ENCODE measurements around the gene PDE8A.
"Not testable (repeated sequence)": the region's sequence is repeated elsewhere in the genome, so short reads cannot be mapped to it uniquely, and the experiment has no call there.

The PDE8A gene

GRCh38 chr15:84961707-84962106 lies 19.9 kb upstream of the PDE8A start:
- no peak for DNase-seq (ENCODE audit: low spot score)

- DNase-seq (ENCODE audit: low spot score), result no peak
Observed at GRCh38 chr15:84962955-84963354, 18.7 kb upstream of the PDE8A start.

- DNase-seq (ENCODE audit: low spot score), result no peak
Observed at GRCh38 chr15:84967380-84967779, 14.3 kb upstream of the PDE8A start.

- no peak for DNase-seq (ENCODE audit: low spot score)
Observed at GRCh38 chr15:84968301-84968700, 13.4 kb upstream of the PDE8A start.

- DNase-seq (ENCODE audit: low spot score), result peak; percentile 76
Observed at GRCh38 chr15:84969257-84969656, 12.4 kb upstream of the PDE8A start.

GRCh38 chr15:84970843-84971242 lies 10.8 kb upstream of the PDE8A start:
- no peak for DNase-seq (ENCODE audit: low spot score)

GRCh38 chr15:84973492-84974460 lies 7.9 kb upstream of the PDE8A start:
- DNase-seq (ENCODE audit: low spot score), result no peak

GRCh38 chr15:84975871-84976351 lies 5.7 kb upstream of the PDE8A start:
- DNase-seq (ENCODE audit: low spot score), result no peak

- no peak for DNase-seq (ENCODE audit: low spot score)
Observed at GRCh38 chr15:84976746-84977345, 4.8 kb upstream of the PDE8A start.

GRCh38 chr15:84979651-84980050 lies 2.0 kb upstream of the PDE8A start:
- no peak for DNase-seq (ENCODE audit: low spot score)

GRCh38 chr15:84980196-84981053 lies 1.2 kb upstream of the PDE8A start:
- DNase-seq (ENCODE audit: low spot score), result peak; percentile 87

GRCh38 chr15:84981054-84981710 lies 474 bp upstream of the PDE8A start:
- peak; percentile 97 for DNase-seq (ENCODE audit: low spot score)

- DNase-seq (ENCODE audit: low spot score), result peak; percentile 34
Observed at GRCh38 chr15:84982301-84982920, 755 bp downstream of the PDE8A start.

GRCh38 chr15:84983294-84983693 lies 1.6 kb downstream of the PDE8A start:
- DNase-seq (ENCODE audit: low spot score), result no peak

- DNase-seq (ENCODE audit: low spot score), result no peak
Observed at GRCh38 chr15:84983711-84984110, 2.1 kb downstream of the PDE8A start.

GRCh38 chr15:84985158-84985557 lies 3.5 kb downstream of the PDE8A start:
- no peak for DNase-seq (ENCODE audit: low spot score)

- not testable (repeated sequence) for DNase-seq (ENCODE audit: low spot score)
Observed at GRCh38 chr15:84987351-84987750, 5.7 kb downstream of the PDE8A start.

GRCh38 chr15:84987949-84988624 lies 6.4 kb downstream of the PDE8A start:
- DNase-seq (ENCODE audit: low spot score), result no peak

- no peak for DNase-seq (ENCODE audit: low spot score)
Observed at GRCh38 chr15:84988909-84989644, 7.4 kb downstream of the PDE8A start.

- no peak for DNase-seq (ENCODE audit: low spot score)
Observed at GRCh38 chr15:84990507-84990906, 8.9 kb downstream of the PDE8A start.

All from putamen (tissue), 1 donor.